HepG2 (cell line): Measurements from ENCODE around the gene TRIM4. TPM values are rescaled to one million over a fixed set of nuclear protein-coding genes. Genes with fewer than 3 reads are reported as not detected.

ENCODE experiments used
- AGO2 ChIP-seq: fragments of 200-400 bp; formaldehyde crosslinking; optimal IDR thresholded peaks from 2 replicates; pipeline ENCODE3; 2017; ENCODE audit warnings: mild to moderate bottlenecking, low read depth, low read length, moderate library complexity
- HNRNPH1 ChIP-seq: fragments of 200-400 bp; formaldehyde crosslinking; optimal IDR thresholded peaks from 2 replicates; pipeline ENCODE3; 2017; ENCODE audit warnings: mild to moderate bottlenecking, low read depth, low read length
- NFE2L1 ChIP-seq: sonication (generic); formaldehyde crosslinking; IDR thresholded peaks from 2 replicates; pipeline ENCODE4 v1.4.0; 2020; ENCODE audit warnings: missing genetic modification reagents, mild to moderate bottlenecking, borderline replicate concordance
- NFKB2 ChIP-seq: sonication (generic); formaldehyde crosslinking; IDR thresholded peaks from 2 replicates; pipeline ENCODE4 v1.4.0; 2020; ENCODE audit warnings: missing genetic modification reagents, borderline replicate concordance
- PHB2 ChIP-seq: fragments of 450-650 bp; IDR thresholded peaks from 2 replicates; pipeline ENCODE4 v1.6.1; 2018; ENCODE audit not compliant: partially characterized antibody
- RAD21 ChIP-seq: fragments of 450-650 bp; formaldehyde crosslinking; IDR thresholded peaks from 2 replicates; pipeline ENCODE4 v1.5.0; 2020; ENCODE audit warnings: mild to moderate bottlenecking
- SKI ChIP-seq: fragments of 450-650 bp; IDR thresholded peaks from one replicate; pipeline ENCODE4 v1.6.1; 2018; ENCODE audit warnings: mild to moderate bottlenecking; ENCODE audit not compliant: partially characterized antibody
- SPEN ChIP-seq: sonication (generic); formaldehyde crosslinking; IDR thresholded peaks from 2 replicates; pipeline ENCODE4 v1.5.1; 2020; ENCODE audit warnings: low read depth, mild to moderate bottlenecking, missing genetic modification reagents
- ZNF138 ChIP-seq: sonication (generic); formaldehyde crosslinking; IDR thresholded peaks from 2 replicates; pipeline ENCODE4 v1.5.0; 2020; ENCODE audit warnings: mild to moderate bottlenecking, low read depth, missing genetic modification reagents
- ZNF253 ChIP-seq: sonication (generic); formaldehyde crosslinking; IDR thresholded peaks from 2 replicates; pipeline ENCODE4 v1.8.0; 2022; ENCODE audit warnings: mild to moderate bottlenecking, missing genetic modification reagents, borderline replicate concordance
- ZNF264 ChIP-seq: sonication (generic); formaldehyde crosslinking; IDR thresholded peaks from 2 replicates; pipeline ENCODE4 v1.4.0; 2020; ENCODE audit warnings: missing genetic modification reagents
- polyA plus RNA-seq, 8 experiments: library from polyadenylated mRNA; depleted of rRNA in 3 of 8; stranded (reverse) in 7 of 8; unstranded in 1 of 8; fragments of >200 nt; fragmentation: Illumina TruSeq in 4 of 8; extraction: Trizol in 4 of 8; gene quantifications; 2 replicates each; pipeline versions ENCODE4 v1.2.1 to v1.2.3, GENCODE V29; 2011 to 2016; ENCODE audit warnings: low read depth in 4 of 8, missing spikeins in 1 of 8, mixed read lengths in 1 of 8; ENCODE audit not compliant: insufficient read depth in 1 of 8
- total RNA-seq, 5 experiments: library from RNA; depleted of rRNA; stranded (reverse); fragments of >200 nt; fragmentation: Illumina TruSeq; extraction: Trizol; gene quantifications; 2 replicates each; pipeline ENCODE4 v1.2.3, GENCODE V29; 2016; ENCODE audit warnings: low read depth in 1 of 5
- TF ChIP-seq, protein P1 (sequence below), 2 experiments: fragments of 450-650 bp in 1 of 2; sonication (generic) in 1 of 2; formaldehyde crosslinking in 1 of 2; IDR thresholded peaks; 2 replicates each; pipeline versions ENCODE4 v1.6.1 to v1.8.0; 2016 to 2022; ENCODE audit warnings: antibody characterized with exemption in 1 of 2, mild to moderate bottlenecking in 1 of 2, missing genetic modification reagents in 1 of 2
- TF ChIP-seq, protein P2 (sequence below): IDR thresholded peaks from 2 replicates; pipeline ENCODE4 v1.6.1; 2012; ENCODE audit warnings: inconsistent platforms
- TF ChIP-seq, protein P3 (sequence below): sonication (generic); formaldehyde crosslinking; IDR thresholded peaks from 2 replicates; pipeline ENCODE4 v1.4.0; 2020; ENCODE audit warnings: missing genetic modification reagents, mild to moderate bottlenecking, borderline replicate concordance
- TF ChIP-seq, protein P4 (sequence below): sonication (generic); formaldehyde crosslinking; IDR thresholded peaks from 2 replicates; pipeline ENCODE4 v1.4.0; 2020; ENCODE audit warnings: missing genetic modification reagents

Gene TRIM4
- total and polyA plus RNA-seq, 2 of the 13 experiments (the other 11 are each of a cell fraction or from before 2014, with no cell fraction given): 17.6 to 21.7 TPM

DNA sequence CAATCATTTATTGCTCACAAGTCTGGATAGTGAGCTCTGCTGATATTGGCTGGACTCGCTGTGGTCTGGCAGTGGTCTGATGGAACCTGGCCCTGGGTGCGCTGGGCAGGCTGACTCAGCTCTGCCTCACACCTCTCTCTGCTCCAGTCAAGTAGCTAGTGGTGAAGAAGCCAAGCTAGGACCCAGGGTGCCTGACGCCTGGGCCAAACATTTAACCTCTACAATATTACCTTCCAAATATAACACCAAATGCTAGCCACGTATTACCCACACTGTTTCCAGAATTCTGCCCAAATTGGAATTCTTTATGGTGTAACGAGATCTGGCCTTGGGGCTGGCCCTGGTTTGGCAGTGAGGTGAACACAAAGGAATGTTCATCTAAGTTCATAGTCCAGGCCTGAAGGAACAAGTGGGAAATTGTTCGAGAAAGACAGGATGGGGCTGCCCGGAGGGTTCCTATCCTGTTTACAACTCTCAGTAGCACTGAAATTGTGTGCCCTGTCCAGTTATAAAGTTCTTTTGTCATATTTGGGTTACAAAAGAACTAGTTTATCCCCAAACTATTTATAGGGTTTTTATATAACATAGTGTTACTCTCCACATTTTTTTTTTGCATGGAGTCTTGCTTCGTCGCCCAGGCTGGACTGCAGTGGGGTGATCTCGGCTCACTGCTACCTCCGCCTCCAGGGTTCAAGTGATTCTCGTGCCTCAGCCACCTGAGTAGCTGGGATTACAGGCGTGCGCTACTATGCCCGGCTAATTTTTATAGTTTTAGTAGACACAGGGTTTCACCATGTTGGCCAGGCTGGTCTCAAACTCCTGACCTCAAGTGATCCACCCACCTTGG, 58.8 kb downstream of the TRIM4 start (continued):
- TF ChIP-seq, protein P1, sequence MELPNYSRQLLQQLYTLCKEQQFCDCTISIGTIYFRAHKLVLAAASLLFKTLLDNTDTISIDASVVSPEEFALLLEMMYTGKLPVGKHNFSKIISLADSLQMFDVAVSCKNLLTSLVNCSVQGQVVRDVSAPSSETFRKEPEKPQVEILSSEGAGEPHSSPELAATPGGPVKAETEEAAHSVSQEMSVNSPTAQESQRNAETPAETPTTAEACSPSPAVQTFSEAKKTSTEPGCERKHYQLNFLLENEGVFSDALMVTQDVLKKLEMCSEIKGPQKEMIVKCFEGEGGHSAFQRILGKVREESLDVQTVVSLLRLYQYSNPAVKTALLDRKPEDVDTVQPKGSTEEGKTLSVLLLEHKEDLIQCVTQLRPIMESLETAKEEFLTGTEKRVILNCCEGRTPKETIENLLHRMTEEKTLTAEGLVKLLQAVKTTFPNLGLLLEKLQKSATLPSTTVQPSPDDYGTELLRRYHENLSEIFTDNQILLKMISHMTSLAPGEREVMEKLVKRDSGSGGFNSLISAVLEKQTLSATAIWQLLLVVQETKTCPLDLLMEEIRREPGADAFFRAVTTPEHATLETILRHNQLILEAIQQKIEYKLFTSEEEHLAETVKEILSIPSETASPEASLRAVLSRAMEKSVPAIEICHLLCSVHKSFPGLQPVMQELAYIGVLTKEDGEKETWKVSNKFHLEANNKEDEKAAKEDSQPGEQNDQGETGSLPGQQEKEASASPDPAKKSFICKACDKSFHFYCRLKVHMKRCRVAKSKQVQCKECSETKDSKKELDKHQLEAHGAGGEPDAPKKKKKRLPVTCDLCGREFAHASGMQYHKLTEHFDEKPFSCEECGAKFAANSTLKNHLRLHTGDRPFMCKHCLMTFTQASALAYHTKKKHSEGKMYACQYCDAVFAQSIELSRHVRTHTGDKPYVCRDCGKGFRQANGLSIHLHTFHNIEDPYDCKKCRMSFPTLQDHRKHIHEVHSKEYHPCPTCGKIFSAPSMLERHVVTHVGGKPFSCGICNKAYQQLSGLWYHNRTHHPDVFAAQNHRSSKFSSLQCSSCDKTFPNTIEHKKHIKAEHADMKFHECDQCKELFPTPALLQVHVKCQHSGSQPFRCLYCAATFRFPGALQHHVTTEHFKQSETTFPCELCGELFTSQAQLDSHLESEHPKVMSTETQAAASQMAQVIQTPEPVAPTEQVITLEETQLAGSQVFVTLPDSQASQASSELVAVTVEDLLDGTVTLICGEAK (IDR thresholded peaks at IDR 0.05): peak; percentile 28; the same call in 1 of the 2 replicates
- TF ChIP-seq, protein P1 (CRISPR knock-in tag; IDR thresholded peaks at IDR 0.05): 0 out of 2 replicates have a peak, but pooled peaks have one; percentile 36
- TF ChIP-seq SPEN (CRISPR knock-in tag) (no peak), ZNF264 (CRISPR knock-in tag) (no peak), HNRNPH1 (no peak), NFE2L1 (CRISPR knock-in tag) (no peak), NFKB2 (CRISPR knock-in tag) (no peak), AGO2 (no peak), RAD21 (CRISPR knock-in tag) (no peak), PHB2 (no peak), ZNF253 (no peak), ZNF138 (CRISPR knock-in tag) (no peak), SKI (no peak)
- TF ChIP-seq, protein P2, sequence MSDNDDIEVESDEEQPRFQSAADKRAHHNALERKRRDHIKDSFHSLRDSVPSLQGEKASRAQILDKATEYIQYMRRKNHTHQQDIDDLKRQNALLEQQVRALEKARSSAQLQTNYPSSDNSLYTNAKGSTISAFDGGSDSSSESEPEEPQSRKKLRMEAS: no peak; the same call in 1 of the 2 replicates
- TF ChIP-seq, protein P3, sequence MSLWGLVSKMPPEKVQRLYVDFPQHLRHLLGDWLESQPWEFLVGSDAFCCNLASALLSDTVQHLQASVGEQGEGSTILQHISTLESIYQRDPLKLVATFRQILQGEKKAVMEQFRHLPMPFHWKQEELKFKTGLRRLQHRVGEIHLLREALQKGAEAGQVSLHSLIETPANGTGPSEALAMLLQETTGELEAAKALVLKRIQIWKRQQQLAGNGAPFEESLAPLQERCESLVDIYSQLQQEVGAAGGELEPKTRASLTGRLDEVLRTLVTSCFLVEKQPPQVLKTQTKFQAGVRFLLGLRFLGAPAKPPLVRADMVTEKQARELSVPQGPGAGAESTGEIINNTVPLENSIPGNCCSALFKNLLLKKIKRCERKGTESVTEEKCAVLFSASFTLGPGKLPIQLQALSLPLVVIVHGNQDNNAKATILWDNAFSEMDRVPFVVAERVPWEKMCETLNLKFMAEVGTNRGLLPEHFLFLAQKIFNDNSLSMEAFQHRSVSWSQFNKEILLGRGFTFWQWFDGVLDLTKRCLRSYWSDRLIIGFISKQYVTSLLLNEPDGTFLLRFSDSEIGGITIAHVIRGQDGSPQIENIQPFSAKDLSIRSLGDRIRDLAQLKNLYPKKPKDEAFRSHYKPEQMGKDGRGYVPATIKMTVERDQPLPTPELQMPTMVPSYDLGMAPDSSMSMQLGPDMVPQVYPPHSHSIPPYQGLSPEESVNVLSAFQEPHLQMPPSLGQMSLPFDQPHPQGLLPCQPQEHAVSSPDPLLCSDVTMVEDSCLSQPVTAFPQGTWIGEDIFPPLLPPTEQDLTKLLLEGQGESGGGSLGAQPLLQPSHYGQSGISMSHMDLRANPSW (CRISPR knock-in tag): no peak
- TF ChIP-seq, protein P4, sequence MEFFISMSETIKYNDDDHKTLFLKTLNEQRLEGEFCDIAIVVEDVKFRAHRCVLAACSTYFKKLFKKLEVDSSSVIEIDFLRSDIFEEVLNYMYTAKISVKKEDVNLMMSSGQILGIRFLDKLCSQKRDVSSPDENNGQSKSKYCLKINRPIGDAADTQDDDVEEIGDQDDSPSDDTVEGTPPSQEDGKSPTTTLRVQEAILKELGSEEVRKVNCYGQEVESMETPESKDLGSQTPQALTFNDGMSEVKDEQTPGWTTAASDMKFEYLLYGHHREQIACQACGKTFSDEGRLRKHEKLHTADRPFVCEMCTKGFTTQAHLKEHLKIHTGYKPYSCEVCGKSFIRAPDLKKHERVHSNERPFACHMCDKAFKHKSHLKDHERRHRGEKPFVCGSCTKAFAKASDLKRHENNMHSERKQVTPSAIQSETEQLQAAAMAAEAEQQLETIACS (CRISPR knock-in tag): no peak
